Non-pigmented ciliary epithelial cell (primary cell): ENCODE results near the gene INS.

Experiments used
- DNase-seq: peaks from one replicate; pipeline ENCODE4 v3.0.0-alpha.2; 2010; ENCODE audit warnings: low read depth

INS gene

DNA sequence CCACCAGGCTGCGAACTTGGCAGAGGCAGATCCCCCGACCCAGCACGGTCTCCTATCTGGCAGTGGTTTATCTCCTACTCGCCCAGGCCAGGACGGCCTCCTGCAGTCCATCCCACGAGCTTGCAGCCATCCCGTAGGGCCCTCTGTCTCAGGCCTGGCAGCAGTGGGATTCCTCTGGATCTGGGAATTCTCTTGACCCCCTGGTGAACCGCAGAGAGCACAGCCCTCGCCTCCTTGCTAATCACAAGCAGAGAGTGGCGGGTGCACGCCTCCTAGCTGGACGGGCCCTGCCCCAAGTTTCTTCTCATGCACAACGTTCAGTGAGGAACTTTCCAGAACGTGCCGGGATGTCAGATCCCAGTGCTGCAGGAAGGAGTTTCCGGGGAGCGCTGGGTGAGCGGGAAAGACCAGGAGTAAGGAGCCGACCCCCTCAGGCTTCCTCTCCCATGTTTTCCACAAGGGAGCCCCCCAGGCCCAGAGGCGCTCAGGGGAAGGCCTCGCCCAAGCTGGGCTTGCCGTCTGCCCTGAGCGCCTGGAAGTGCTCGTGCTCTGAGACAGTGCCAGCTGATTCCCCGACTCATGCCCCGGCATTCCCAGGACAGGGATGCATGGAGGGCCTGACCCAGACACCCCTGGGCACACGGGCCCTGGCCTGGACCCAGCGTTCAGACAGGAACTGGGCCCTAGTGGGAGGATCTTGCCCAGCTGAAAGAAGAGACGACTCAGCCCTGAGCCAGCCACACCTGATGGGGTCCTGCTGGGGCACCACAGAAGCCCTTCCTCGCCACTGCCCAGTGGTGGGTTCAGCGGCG, 46.4 kb downstream of the INS start:
- DNase-seq = no peak

GRCh38 chr11:2113776-2114175, 47.2 kb downstream of the INS start:
- no peak for DNase-seq

GRCh38 chr11:2110521-2110920, 50.5 kb downstream of the INS start:
- no peak for DNase-seq
